B cell (primary cell): ENCODE results near the gene MEF2C. TPM values are rescaled to one million over a fixed set of nuclear protein-coding genes. Genes with fewer than 3 reads are reported as not detected.
A peak's percentile ranks its signal among the peaks of the same experiment; 100 is the strongest.

Experiments
- ATAC-seq: fragments of 200-7000 bp; cut with Tn5 transposase; one replicate; pipeline ENCODE4 v1.10.0; 2021; ENCODE audit warnings: low read depth, mild to moderate bottlenecking, moderate number of reproducible peaks, moderate library complexity
- CTCF ChIA-PET: fragments of 350-600 bp; sonication (Branson Sonifier 250); formaldehyde crosslinking; loops from one replicate; lab custom pipeline; 2021; ENCODE audit warnings: antibody characterized with exemption, inconsistent platforms; lab: Charles Lee
- POLR2A ChIA-PET: fragments of 350-600 bp; sonication (Branson Sonifier 250); formaldehyde crosslinking; loops from one replicate; lab custom pipeline; 2021; ENCODE audit warnings: antibody characterized with exemption; lab: Charles Lee
- DNase-seq: peaks from one replicate; pipeline ENCODE4 v3.0.0; 2013
- H2AFZ ChIP-seq: 2 replicates; pipeline ENCODE4 v1.6.1; 2012; ENCODE audit warnings: mild to moderate bottlenecking, low read depth, low read length; ENCODE audit not compliant: insufficient read depth, poor library complexity, severe bottlenecking
- H3K27ac ChIP-seq, 2 donors: 1 replicate in 1 of 2; 2 replicates in 1 of 2; pipeline ENCODE4 v1.5.1; 2012 to 2013; ENCODE audit warnings: low read length in 2 of 2, mild to moderate bottlenecking in 2 of 2, moderate library complexity in 1 of 2
- H3K27me3 ChIP-seq, 4 experiments: fragments of 200-600 bp in 1 of 4; sonication (generic) in 1 of 4; replicated peaks in 1 of 4; 1 replicate in 2 of 4; 2 replicates in 2 of 4; pipeline versions ENCODE4 v1.6.1 to v1.7.0; 2013 to 2016; ENCODE audit warnings: low read length in 3 of 4, mild to moderate bottlenecking in 2 of 4, mixed read lengths in 1 of 4, moderate library complexity in 1 of 4; ENCODE audit not compliant: insufficient read depth in 4 of 4, control insufficient read depth in 3 of 4; ENCODE audit errors: control extremely low read depth in 1 of 4
- H3K36me3 ChIP-seq, 2 experiments: replicated peaks in 1 of 2; 1 replicate in 1 of 2; 2 replicates in 1 of 2; pipeline versions ENCODE4 v1.6.1 to v1.7.1; 2013; ENCODE audit warnings: low read length in 1 of 2; ENCODE audit not compliant: insufficient read depth in 2 of 2, control insufficient read depth in 1 of 2; ENCODE audit errors: control extremely low read depth in 1 of 2, extremely low read depth in 1 of 2
- H3K4me1 ChIP-seq, 2 donors: fragments of 200-600 bp in 1 of 2; sonication (generic) in 1 of 2; 1 replicate in 1 of 2; 2 replicates in 1 of 2; pipeline versions ENCODE4 v1.5.1 to v1.6.1; 2013 to 2017; ENCODE audit warnings: low read length in 2 of 2; ENCODE audit not compliant: control insufficient read depth in 2 of 2, insufficient read depth in 2 of 2
- H3K4me2 ChIP-seq: replicated peaks from 2 replicates; pipeline ENCODE3; 2012; ENCODE audit warnings: mild to moderate bottlenecking, low read depth, low read length; ENCODE audit not compliant: poor library complexity, severe bottlenecking
- H3K4me3 ChIP-seq, 5 experiments: fragments of 200-600 bp in 1 of 5; sonication (generic) in 1 of 5; 1 replicate in 3 of 5; 2 replicates in 2 of 5; pipeline versions ENCODE4 v1.5.1 to v1.7.0; 2011 to 2016; ENCODE audit warnings: low read length in 4 of 5, mild to moderate bottlenecking in 4 of 5, low read depth in 2 of 5, control low read depth in 1 of 5, moderate library complexity in 1 of 5; ENCODE audit not compliant: insufficient read depth in 1 of 5; ENCODE audit errors: control extremely low read depth in 1 of 5, extremely low read depth in 1 of 5
- H3K79me2 ChIP-seq: fragments of 200-600 bp; sonication (generic); one replicate; pipeline ENCODE4 v1.6.0; 2016; ENCODE audit warnings: low read length; ENCODE audit not compliant: control insufficient read depth, insufficient read depth
- H3K9ac ChIP-seq: fragments of 200-600 bp; sonication (generic); 2 replicates; pipeline ENCODE4 v1.6.1; 2017; ENCODE audit warnings: mild to moderate bottlenecking, low read length, moderate library complexity
- H3K9me3 ChIP-seq, 3 donors: one replicate each; pipeline versions ENCODE4 v1.6.1 to v1.7.1; 2013; ENCODE audit warnings: low read length in 2 of 3; ENCODE audit not compliant: control insufficient read depth in 2 of 3, insufficient read depth in 1 of 3; ENCODE audit errors: control extremely low read depth in 1 of 3
- H4K20me1 ChIP-seq: 2 replicates; pipeline ENCODE4 v1.6.0; 2012; ENCODE audit warnings: mild to moderate bottlenecking, low read length; ENCODE audit not compliant: insufficient read depth, control insufficient read depth, poor library complexity, severe bottlenecking
- H3K27ac Mint-ChIP-seq: one replicate; pipeline ENCODE4 v1.8.0; 2021; ENCODE audit warnings: mixed read lengths
- H3K27me3 Mint-ChIP-seq: one replicate; pipeline ENCODE4 v1.8.0; 2021; ENCODE audit warnings: mixed read lengths
- H3K4me1 Mint-ChIP-seq: one replicate; pipeline ENCODE4 v1.8.0; 2021; ENCODE audit warnings: mixed read lengths
- H3K4me3 Mint-ChIP-seq: one replicate; pipeline ENCODE4 v1.8.0; 2021; ENCODE audit warnings: mixed read lengths
- H3K9me3 Mint-ChIP-seq: one replicate; pipeline ENCODE4 v1.8.0; 2022; ENCODE audit warnings: mixed read lengths; ENCODE audit not compliant: insufficient read depth
- EZH2 ChIP-seq: IDR thresholded peaks from 2 replicates; pipeline ENCODE4 v1.6.1; 2012; ENCODE audit warnings: borderline replicate concordance, low read depth, mild to moderate bottlenecking, moderate library complexity, low read length; ENCODE audit not compliant: insufficient read depth, poor library complexity, severe bottlenecking
- WGBS: methylation state at CpG from one replicate; pipeline ENCODE4 v1.1.5; 2013; ENCODE audit warnings: missing lambda C conversion rate; ENCODE audit not compliant: insufficient coverage; 5-methylcytosine and 5-hydroxymethylcytosine counted together
- intact Hi-C: fragments of 100-400 bp; cut with micrococcal nuclease; formaldehyde crosslinking; loops from one replicate; pipeline ENCODE4 v1.10.0; 2022
- polyA plus RNA-seq: library from polyadenylated mRNA; depleted of rRNA; stranded (reverse); fragments of >200 nt; gene quantifications from 2 replicates; pipeline ENCODE4 v1.2.3, GENCODE V29; 2012
- total RNA-seq, 2 donors: library from RNA; stranded (reverse); fragments of 120-200 nt in 1 of 2; gene quantifications; 1 replicate in 1 of 2; 2 replicates in 1 of 2; pipeline versions ENCODE4 v1.2.3 to v1.2.4, GENCODE V29; 2013 to 2022
- TF ChIP-seq, protein P1 (sequence below): fragments of 200-600 bp; IDR thresholded peaks from one replicate; pipeline ENCODE4 v1.8.0; 2022; ENCODE audit warnings: antibody characterized with exemption, mild to moderate bottlenecking

MEF2C gene
- total and polyA plus RNA-seq, 2 donors (not counting 1 experiment from before 2014, with no cell fraction given) = 97.4 to 354 TPM

DNA sequence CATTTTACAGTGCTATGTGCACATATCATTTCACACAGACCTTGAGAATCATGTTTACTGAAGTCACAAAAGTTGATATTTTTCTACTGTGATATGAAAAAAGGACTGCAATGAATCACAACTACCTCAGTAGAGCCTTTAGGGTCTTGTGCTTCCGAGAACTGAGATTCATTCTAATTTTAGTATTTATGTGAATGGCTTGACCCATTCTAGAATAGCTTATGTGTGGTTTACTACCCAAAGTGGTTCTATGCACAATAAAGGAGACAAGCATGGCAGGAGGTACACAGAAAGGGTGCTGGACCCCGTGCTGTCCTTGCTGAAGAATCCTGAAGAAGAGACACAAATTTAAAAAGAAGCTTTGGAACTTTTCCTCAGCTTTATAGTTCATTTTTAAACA, 28.2 kb downstream of the MEF2C start:
- peak overlapping the region; percentile 78 for H3K27ac Mint-ChIP-seq
- no peak for DNase-seq
- H3K4me1 Mint-ChIP-seq = peaks cover 48% of the 10 kb centered on the region

DNA sequence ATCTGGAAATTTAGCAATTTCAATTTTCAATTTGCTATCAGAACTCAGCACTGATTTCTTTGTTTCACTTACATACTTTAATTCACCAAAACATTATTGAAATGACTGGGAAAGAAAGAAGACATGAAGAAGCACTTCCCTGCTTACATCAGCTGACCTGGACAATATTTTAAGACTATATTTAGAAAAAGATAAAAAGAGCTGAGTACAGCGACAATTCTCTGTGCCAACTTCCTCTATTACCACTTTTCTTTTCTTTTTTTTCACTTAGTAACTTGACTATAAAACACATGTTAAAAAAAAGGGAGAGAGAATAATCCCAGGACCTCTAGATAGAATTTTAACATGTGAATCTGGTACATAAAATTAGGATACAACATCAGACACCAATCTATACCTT, 35.6 kb downstream of the MEF2C start:
- no CpG with 5 or more reads among the region's 1 CpG for WGBS
- H3K4me3 Mint-ChIP-seq = peak overlapping the region; percentile 18
- TF ChIP-seq EZH2 = no peak
- TF ChIP-seq, protein P1, sequence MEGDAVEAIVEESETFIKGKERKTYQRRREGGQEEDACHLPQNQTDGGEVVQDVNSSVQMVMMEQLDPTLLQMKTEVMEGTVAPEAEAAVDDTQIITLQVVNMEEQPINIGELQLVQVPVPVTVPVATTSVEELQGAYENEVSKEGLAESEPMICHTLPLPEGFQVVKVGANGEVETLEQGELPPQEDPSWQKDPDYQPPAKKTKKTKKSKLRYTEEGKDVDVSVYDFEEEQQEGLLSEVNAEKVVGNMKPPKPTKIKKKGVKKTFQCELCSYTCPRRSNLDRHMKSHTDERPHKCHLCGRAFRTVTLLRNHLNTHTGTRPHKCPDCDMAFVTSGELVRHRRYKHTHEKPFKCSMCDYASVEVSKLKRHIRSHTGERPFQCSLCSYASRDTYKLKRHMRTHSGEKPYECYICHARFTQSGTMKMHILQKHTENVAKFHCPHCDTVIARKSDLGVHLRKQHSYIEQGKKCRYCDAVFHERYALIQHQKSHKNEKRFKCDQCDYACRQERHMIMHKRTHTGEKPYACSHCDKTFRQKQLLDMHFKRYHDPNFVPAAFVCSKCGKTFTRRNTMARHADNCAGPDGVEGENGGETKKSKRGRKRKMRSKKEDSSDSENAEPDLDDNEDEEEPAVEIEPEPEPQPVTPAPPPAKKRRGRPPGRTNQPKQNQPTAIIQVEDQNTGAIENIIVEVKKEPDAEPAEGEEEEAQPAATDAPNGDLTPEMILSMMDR = no peak
- ChIA-PET POLR2A (no interaction called here), CTCF (interaction anchor here (1.0 to 1.9 kb wide), 4 partner anchors 19 to 117 kb away, joined by 3 to 5 read pairs (median 4); no protein-coding TSS in a partner anchor)
- no peaks in the 10 kb centered on the region for H3K9me3 Mint-ChIP-seq
- Histone ChIP-seq H3K27ac (peak overlapping the region in 1 of 2 donors; percentile 52), H3K4me2 (peak overlapping the region; percentile 43), H3K9ac (no peak overlapping the region), H3K36me3 (peaks cover 0 to 15% of the 10 kb centered on the region in 2 experiments), H3K9me3 (peaks cover 0 to 5% (median 0%) of the 10 kb centered on the region in 3 donors), H3K4me1 (peaks cover 36 to 56% of the 10 kb centered on the region in 2 donors), H4K20me1 (no peaks in the 10 kb centered on the region), H3K79me2 (peaks cover 87% of the 10 kb centered on the region), H3K4me3 (no peak overlapping the region), H3K27me3 (no peaks in the 10 kb centered on the region), H2AFZ (no peak overlapping the region)
- peak; percentile 41 for DNase-seq
- no peaks in the 10 kb centered on the region for H3K27me3 Mint-ChIP-seq
- H3K4me1 Mint-ChIP-seq = peaks cover 62% of the 10 kb centered on the region
- ATAC-seq = no peak
- intact Hi-C loops = loop anchor here (2.0 kb wide), 1 partner anchor 33 kb away; no protein-coding TSS in a partner anchor
- H3K27ac Mint-ChIP-seq = peak overlapping the region; percentile 38

More for the DNA sequence above, 28.2 kb downstream of the MEF2C start:
- Histone ChIP-seq H3K36me3 (peaks cover 13 to 48% of the 10 kb centered on the region in 2 experiments), H3K9me3 (peaks cover 0 to 22% (median 11%) of the 10 kb centered on the region in 3 donors), H3K79me2 (peaks cover 90% of the 10 kb centered on the region), H3K4me3 (no peak overlapping the region), H4K20me1 (no peaks in the 10 kb centered on the region), H3K27me3 (no peaks in the 10 kb centered on the region), H3K9ac (no peak overlapping the region), H3K4me1 (peaks cover 20 to 24% of the 10 kb centered on the region in 2 donors), H3K4me2 (no peak overlapping the region), H2AFZ (no peak overlapping the region), H3K27ac (peak overlapping the region in 1 of 2 donors; percentile 74)
- H3K27me3 Mint-ChIP-seq = no peaks in the 10 kb centered on the region
- peaks cover 5% of the 10 kb centered on the region for H3K9me3 Mint-ChIP-seq
- WGBS = no CpG with 5 or more reads among the region's 2 CpGs
- ATAC-seq = no peak
- H3K4me3 Mint-ChIP-seq = no peak overlapping the region
- CTCF ChIA-PET = interaction anchor here (0.9 kb wide), 1 partner anchor 9 kb away, joined by 3 read pairs; no protein-coding TSS in a partner anchor
- TF ChIP-seq EZH2 = no peak
- TF ChIP-seq, protein P1 = no peak
- POLR2A ChIA-PET = no interaction called here
- intact Hi-C loops = no loop called here
